HFFc6 (cell line): Measurements from ENCODE around the gene HK3. TPM values are rescaled to one million over a fixed set of nuclear protein-coding genes. Genes with fewer than 3 reads are reported as not detected.
A peak's percentile ranks its signal among the peaks of the same experiment; 100 is the strongest.

Source experiments
- DNase-seq: peaks from one replicate; pipeline ENCODE4 v3.0.0-alpha.2; 2018
- H3K27ac Mint-ChIP-seq: 2 replicates; pipeline ENCODE4 v1.8.0; 2020; ENCODE audit warnings: mild to moderate bottlenecking, mixed read lengths
- H3K27me3 Mint-ChIP-seq: 2 replicates; pipeline ENCODE4 v1.8.0; 2021; ENCODE audit warnings: mild to moderate bottlenecking, moderate library complexity, mixed read lengths; ENCODE audit not compliant: insufficient read depth
- H3K36me3 Mint-ChIP-seq: 2 replicates; pipeline ENCODE4 v1.8.0; 2021; ENCODE audit warnings: low read depth, mixed read lengths
- H3K4me1 Mint-ChIP-seq: 2 replicates; pipeline ENCODE4 v1.8.0; 2020; ENCODE audit warnings: low read depth, mixed read lengths
- H3K4me3 Mint-ChIP-seq: 2 replicates; pipeline ENCODE4 v1.8.0; 2020; ENCODE audit warnings: mild to moderate bottlenecking, moderate library complexity, mixed read lengths
- H3K9me3 Mint-ChIP-seq: 2 replicates; pipeline ENCODE4 v1.8.0; 2020; ENCODE audit warnings: mild to moderate bottlenecking, mixed read lengths
- total RNA-seq, 6 experiments: library from RNA; stranded (reverse); fragmentation: NEBNext Ultra II Directional; extraction: Animal tissue kit (Norgen Biotek cat#: 25700); gene quantifications; 2 replicates in 1 of 6; 3 replicates in 5 of 6; pipeline ENCODE4 v1.2.3, GENCODE V29; 2021
- TF ChIP-seq, protein P1 (sequence below): fragments of 200-600 bp; sonication (generic); IDR thresholded peaks from 2 replicates; pipeline ENCODE4 v1.5.0; 2021; ENCODE audit warnings: antibody characterized with exemption, mild to moderate bottlenecking

The HK3 gene
- total RNA-seq, 6 experiments from 2014 or later, result not detected

DNA sequence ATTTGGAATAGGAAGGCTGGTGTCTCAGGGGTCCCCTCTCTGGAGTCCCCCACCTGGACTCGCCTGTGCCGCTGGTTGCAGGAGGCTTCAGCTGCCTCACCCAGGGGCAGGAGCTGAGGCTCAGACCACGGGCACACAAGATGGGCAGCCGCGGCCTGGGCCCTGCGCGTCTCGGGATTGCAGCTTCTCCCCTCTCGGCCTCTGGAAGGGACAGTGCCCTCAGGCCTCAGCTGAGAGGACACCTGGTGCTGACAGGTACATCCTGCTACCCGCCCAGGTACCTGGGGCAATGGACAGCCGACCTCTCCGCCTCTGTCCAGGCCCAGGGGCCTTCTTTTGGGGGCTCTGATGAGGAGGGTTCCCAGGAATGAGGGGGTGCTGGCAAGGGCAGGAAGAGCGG, 50.5 kb downstream of the HK3 start:
- H3K4me1 Mint-ChIP-seq, result peaks cover 8% of the 10 kb centered on the region
- no peaks in the 10 kb centered on the region for H3K9me3 Mint-ChIP-seq
- H3K27ac Mint-ChIP-seq, result no peak overlapping the region
- TF ChIP-seq, protein P1, sequence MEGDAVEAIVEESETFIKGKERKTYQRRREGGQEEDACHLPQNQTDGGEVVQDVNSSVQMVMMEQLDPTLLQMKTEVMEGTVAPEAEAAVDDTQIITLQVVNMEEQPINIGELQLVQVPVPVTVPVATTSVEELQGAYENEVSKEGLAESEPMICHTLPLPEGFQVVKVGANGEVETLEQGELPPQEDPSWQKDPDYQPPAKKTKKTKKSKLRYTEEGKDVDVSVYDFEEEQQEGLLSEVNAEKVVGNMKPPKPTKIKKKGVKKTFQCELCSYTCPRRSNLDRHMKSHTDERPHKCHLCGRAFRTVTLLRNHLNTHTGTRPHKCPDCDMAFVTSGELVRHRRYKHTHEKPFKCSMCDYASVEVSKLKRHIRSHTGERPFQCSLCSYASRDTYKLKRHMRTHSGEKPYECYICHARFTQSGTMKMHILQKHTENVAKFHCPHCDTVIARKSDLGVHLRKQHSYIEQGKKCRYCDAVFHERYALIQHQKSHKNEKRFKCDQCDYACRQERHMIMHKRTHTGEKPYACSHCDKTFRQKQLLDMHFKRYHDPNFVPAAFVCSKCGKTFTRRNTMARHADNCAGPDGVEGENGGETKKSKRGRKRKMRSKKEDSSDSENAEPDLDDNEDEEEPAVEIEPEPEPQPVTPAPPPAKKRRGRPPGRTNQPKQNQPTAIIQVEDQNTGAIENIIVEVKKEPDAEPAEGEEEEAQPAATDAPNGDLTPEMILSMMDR, result no peak
- H3K36me3 Mint-ChIP-seq, result no peaks in the 10 kb centered on the region
- DNase-seq, result no peak
- H3K27me3 Mint-ChIP-seq, result peaks cover 29% of the 10 kb centered on the region
- H3K4me3 Mint-ChIP-seq, result no peak overlapping the region

DNA sequence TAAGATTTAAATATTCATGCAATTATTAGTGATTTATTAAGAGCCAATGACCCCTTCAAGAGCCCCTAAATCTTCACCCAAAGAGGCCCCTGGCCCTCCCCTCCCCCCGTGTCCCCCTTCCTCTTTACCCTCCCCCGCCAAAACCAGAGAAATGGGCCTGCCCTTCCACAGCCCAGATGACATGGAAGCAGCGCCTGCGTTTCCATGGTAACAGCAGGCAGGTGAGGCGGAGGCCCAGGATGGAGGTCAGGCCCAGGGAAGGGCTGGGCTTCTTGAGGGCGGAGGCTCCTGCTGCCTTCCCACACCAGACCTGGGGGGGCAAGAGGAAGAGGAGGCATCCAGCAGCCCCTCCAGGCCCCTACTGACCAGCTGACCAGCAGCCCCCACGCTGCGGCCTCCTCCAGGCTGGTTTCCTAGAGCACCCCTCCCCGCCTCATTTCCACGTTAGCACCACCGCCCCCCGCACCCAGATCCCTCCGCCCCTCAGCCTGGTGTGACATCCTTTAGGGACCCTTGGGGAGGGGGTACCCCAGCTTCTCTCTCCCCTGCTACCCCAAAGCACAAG, 51.3 kb downstream of the HK3 start:
- TF ChIP-seq, protein P1, result no peak
- no peaks in the 10 kb centered on the region for H3K36me3 Mint-ChIP-seq

GRCh38 chr5:176847148-176847547, 52.0 kb downstream of the HK3 start:
- TF ChIP-seq, protein P1, result no peak
- peaks cover 8% of the 10 kb centered on the region for H3K4me1 Mint-ChIP-seq
- no peaks in the 10 kb centered on the region for H3K9me3 Mint-ChIP-seq
- DNase-seq, result no peak
- no peak overlapping the region for H3K4me3 Mint-ChIP-seq
- no peaks in the 10 kb centered on the region for H3K36me3 Mint-ChIP-seq
- no peak overlapping the region for H3K27ac Mint-ChIP-seq
- peaks cover 27% of the 10 kb centered on the region for H3K27me3 Mint-ChIP-seq

More for the DNA sequence above, 51.3 kb downstream of the HK3 start:
- H3K4me3 Mint-ChIP-seq, result no peak overlapping the region
- peaks cover 8% of the 10 kb centered on the region for H3K4me1 Mint-ChIP-seq
- peaks cover 27% of the 10 kb centered on the region for H3K27me3 Mint-ChIP-seq
- DNase-seq, result no peak
- H3K9me3 Mint-ChIP-seq, result no peaks in the 10 kb centered on the region
- H3K27ac Mint-ChIP-seq, result no peak overlapping the region

DNA sequence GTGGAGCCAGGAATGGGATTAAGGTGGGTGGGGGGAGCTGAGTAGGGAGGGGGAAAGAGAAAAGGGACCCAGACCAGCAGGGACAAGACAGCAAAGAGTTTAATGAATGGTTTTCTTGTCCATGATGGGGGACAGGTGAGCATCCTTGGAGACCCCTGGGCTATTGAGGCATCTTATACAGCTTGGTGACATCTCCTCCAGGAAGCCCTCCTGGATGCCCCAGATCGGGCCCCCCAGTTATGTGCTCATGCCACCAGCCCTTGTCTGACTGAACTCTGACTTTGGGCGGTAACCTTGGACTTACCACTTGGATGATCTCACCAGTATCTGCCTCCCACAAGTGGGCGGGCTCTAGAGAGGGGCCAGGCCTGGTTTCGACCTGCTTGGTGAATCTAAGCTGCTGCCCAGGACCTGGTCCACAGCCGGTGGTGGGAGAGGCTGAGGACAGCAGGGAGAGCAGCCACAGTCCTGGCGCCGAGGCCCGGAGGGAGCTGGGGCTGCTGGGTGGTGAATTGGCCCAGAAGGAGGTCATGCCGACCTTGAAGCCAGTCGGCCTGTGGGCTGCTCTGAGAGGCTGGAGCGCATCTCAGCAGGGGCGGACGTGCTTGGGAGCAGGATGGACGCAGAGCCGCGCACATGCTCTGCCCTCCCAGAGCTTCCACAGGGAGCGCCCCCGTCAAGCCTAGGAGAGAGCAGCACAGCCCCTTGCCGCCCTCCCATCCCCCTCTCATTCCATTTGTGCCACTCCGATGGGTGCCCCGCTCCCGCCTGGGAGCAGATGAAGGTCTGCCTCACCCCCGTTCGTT, 52.6 kb downstream of the HK3 start:
- H3K4me1 Mint-ChIP-seq, result peaks cover 8% of the 10 kb centered on the region
- H3K27me3 Mint-ChIP-seq, result peaks cover 28% of the 10 kb centered on the region
- H3K9me3 Mint-ChIP-seq, result no peaks in the 10 kb centered on the region
- DNase-seq, result no peak
- H3K27ac Mint-ChIP-seq, result no peak overlapping the region
- no peaks in the 10 kb centered on the region for H3K36me3 Mint-ChIP-seq
- no peak overlapping the region for H3K4me3 Mint-ChIP-seq
- TF ChIP-seq, protein P1, result no peak

- peaks cover 8% of the 10 kb centered on the region for H3K4me1 Mint-ChIP-seq
- no peak overlapping the region for H3K27ac Mint-ChIP-seq
- TF ChIP-seq, protein P1, result no peak
- H3K36me3 Mint-ChIP-seq, result no peaks in the 10 kb centered on the region
- H3K4me3 Mint-ChIP-seq, result peak overlapping the region; percentile 64; the same call in 1 of the 2 replicates
- DNase-seq, result no peak
- H3K27me3 Mint-ChIP-seq, result peaks cover 39% of the 10 kb centered on the region
- H3K9me3 Mint-ChIP-seq, result no peaks in the 10 kb centered on the region
These were observed 53.8 kb downstream of the HK3 start for GRCh38 chr5:176845392-176845713.
